GM12872 (cell line): Measurements from ENCODE around the gene ADI1.

Experiments used
- TF ChIP-seq, protein P1 (sequence below): IDR thresholded peaks from 3 replicates; pipeline ENCODE4 v1.5.1; 2011; ENCODE audit warnings: low read depth, mild to moderate bottlenecking, low read length, moderate library complexity; ENCODE audit not compliant: insufficient read depth

ADI1 gene

DNA sequence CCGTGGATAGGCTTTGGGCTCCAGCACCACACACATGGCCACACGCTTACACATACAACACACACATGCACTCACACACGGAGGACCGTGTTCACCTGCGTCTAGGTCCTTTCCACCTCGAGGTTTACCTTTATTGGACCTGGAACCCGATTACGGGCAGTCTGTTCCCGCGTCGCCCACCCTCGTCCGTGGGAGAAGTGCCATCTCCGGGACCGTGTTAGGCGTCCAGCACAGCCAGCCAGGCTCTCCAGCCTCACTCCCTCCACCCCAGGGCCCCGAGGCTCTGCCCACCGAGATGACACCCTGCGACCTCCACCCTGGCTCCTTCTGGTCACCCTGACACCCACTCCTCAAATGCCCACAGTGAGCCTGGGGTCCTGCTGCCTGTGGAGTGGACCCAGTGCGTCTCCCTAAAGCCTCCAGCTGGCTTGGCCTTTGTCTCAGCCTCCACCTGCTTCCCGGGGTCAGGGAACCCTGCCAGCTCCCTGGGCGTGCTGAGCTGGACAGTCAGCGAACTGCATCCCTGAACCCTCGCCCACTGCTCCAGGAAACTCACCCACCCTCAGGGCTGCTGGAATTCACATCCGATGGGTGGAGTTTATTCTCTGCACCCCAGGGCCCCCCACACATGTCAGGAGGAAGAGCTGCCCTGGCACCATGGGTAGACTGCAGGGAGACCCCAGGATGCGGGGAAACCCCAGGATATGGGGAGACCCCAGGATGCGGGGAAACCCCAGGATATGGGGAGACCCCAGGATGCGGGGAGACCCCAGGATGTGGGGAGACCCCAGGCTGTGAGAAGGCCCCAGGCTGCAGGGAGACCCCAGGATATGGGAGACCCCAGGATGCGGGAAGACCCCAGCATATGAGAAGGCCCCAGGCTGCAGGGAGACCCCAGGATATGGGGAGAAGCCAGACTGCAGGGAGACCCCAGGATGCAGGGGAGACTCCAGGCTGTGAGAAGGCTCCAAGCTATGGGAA is 33.0 kb downstream of the ADI1 start:
- TF ChIP-seq, protein P1, sequence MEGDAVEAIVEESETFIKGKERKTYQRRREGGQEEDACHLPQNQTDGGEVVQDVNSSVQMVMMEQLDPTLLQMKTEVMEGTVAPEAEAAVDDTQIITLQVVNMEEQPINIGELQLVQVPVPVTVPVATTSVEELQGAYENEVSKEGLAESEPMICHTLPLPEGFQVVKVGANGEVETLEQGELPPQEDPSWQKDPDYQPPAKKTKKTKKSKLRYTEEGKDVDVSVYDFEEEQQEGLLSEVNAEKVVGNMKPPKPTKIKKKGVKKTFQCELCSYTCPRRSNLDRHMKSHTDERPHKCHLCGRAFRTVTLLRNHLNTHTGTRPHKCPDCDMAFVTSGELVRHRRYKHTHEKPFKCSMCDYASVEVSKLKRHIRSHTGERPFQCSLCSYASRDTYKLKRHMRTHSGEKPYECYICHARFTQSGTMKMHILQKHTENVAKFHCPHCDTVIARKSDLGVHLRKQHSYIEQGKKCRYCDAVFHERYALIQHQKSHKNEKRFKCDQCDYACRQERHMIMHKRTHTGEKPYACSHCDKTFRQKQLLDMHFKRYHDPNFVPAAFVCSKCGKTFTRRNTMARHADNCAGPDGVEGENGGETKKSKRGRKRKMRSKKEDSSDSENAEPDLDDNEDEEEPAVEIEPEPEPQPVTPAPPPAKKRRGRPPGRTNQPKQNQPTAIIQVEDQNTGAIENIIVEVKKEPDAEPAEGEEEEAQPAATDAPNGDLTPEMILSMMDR: no peak

DNA sequence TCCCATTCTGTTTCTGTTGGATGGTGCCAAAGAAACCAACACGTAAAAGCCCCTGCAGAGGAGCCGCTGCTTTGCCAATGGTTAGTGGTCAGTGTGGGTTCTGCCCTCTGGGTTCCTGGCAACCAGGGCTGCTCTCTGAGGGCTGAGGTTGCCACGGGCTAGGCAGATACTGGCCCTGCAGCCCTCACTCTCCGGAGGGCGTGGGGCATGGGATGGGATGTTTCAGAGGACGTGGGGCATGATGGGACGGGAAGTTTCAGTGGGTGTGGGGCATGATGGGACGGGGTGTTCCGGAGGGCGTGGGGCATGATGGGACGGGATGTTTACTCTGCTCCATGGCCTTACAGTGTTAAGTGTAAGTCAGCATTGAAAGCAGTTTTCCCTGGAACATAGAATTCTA is 34.2 kb downstream of the ADI1 start:
- TF ChIP-seq, protein P1: no peak

DNA sequence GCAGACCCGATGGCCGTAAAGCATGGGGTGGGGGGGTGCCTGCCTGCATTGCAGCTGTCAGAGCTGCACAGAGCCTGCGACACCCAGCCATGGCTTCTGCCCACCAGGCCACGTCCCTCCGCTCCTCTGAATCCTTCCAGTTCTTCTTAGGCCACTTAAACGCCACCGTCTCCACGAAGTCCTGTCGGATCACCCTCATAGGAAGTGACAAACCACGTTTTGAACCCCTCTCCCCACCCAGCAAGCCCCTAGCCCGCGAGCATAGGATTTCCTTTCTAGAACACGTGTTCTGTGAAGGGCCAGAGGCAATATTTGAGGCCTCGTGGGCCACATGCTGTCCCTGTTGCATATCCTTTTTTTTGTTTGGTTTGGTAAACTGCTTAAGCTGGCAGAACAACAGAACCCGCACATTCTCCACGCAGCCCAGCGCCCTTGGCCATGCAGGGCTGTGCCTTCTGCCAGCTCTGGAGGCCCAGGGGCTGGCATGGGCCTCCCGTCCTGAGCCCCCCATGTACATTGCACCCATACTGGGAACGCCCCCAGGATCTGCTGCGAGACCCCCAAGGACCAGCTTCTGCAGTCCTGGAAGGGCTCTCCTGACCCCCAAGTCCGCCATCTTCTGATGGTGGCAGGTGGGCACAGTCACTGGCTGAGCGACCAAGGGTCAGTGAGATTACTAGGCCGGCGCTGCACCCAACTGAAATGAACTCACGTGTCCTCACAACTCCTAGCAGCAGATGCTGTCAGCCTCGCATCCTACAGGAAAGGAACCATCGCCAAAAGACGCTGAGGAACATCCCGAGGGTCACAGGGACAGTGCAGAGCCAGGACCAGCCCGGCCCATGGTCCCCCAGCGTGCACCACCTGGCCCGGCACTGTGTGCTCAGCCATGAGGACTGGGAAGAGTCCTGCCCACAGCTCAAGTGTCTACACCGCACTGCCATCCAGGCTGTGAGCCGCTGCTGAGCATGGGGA is 35.1 kb downstream of the ADI1 start:
- TF ChIP-seq, protein P1: no peak

DNA sequence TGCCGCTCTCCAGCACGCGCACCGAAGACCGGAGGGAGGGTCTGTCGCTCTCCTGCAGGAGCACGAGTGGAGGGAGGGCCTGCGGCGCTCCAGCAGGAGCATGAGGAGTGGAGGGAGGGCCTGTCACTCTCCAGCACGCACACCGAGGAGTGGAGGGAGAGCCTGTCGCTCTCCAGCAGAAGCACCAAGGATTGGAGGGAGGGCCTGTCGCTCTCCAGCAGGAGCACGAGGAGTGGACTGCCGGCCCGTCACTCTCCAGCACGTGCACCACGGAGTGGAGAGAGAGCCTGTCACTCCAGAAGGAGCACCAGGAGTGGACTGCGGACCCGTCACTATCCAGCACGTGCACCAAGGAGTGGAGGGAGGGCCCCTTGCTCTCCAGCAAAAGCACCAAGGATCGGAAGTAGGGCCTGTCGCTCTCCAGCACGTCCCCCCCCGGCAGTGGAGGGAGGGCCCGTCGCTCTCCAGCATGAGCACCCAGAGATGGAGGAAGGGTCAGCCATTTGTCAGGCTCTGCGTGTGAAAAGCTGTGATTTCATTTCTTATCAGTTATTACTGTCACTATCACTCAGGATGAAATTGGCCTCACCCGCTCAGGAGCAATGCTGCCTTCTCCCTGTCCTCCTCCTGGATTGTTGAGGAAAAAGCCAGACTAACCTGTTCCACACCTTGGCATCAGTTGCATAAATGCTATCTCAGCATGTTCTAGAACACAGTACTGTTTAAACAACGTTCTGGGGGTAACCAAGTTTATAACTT is 35.9 kb downstream of the ADI1 start:
- TF ChIP-seq, protein P1: no peak

DNA sequence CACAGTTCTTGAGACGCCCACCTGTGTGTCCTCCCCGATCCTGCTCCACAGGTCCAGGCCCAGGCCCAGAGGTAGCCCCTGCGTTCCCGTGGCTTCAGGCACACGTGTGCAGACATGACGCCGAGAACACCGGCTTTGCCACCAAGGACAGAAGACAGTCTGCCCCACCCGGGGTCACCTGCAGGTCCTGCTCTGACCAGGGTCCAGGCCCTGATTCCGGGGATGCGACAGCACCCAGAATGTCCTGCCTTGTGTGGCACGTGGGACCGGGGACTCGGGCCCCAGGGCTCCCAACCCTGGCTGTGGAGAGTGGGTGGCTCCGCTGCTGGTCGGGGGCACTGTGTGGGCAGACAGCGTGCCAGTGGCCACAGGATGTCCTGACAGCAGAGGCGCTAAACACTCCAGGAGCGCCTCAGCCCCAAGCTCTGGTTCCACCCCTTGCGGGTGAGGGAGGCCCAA is 36.9 kb downstream of the ADI1 start:
- TF ChIP-seq, protein P1: no peak

DNA sequence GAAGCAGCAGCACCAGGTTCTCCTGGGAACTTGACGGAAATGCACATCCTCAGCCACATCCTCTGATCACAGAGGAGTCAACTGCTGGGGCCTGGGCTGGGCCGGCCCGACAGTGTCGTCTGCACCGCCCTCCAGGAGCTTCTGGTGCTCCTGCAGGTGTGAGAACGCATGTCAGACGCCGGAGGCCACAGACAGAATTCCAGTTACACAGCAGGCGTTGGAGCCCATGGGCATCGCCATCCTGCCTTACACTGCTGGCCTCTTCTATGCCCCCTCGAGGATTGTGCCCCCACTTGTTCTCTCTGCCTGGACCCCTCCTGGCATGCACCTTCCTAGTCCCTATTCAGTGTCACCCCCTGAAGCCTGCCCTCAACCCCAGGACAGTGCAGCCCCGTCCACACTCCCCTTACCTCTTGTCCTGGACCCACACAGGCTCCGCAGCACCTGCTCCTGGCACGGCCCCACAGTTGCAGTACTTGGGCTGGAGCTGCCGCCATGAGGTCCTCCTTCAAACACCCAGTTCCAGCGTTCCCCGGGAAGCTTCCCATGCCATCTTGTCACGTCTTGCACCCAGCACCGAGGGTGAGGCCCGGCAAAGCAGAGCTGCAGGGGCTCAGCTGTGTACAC is 37.5 kb downstream of the ADI1 start:
- TF ChIP-seq, protein P1: no peak
